ENCODE measurements around the gene MIOX. TPM values are rescaled to one million over a fixed set of nuclear protein-coding genes. Genes with fewer than 3 reads are reported as not detected.

The MIOX gene
- total RNA-seq, 1 experiment from 2014 or later, result not detected

GRCh38 chr22:50498322-50498890, 11.7 kb downstream of the MIOX start:
- Histone ChIP-seq H3K27me3 (no peaks in the 10 kb centered on the region), H3K36me3 (peaks cover 2% of the 10 kb centered on the region; the same call in 1 of the 2 replicates), H3K4me3 (no peak overlapping the region), H3K9me3 (no peaks in the 10 kb centered on the region)
- DNase-seq, result peak; percentile 44

DNA sequence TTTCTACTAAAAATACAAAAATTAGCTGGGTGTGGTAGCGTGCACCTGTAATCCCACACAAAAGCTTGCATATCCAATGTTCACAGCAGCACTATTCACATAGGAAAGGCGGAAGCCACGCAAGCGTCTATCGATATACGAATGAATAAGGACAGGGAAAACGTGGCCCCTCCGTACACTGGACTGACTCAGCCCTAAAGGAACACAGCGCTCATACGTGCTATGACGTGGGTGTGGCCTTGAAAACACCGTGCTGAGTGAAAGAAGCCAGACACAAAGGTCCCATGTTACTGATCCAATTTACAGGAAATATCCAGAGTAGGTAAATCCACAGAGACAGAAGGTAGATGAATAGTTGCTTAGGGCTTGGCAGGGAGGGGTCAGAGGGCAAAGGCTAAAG, 13.8 kb downstream of the MIOX start:
- no peak for DNase-seq
- no peak overlapping the region for H3K4me3 ChIP-seq
- peaks cover 12% of the 10 kb centered on the region for H3K36me3 ChIP-seq
- H3K9me3 ChIP-seq, result no peaks in the 10 kb centered on the region
- no peaks in the 10 kb centered on the region for H3K27me3 ChIP-seq

GRCh38 chr22:50502096-50502495, 15.4 kb downstream of the MIOX start:
- Histone ChIP-seq H3K9me3 (no peaks in the 10 kb centered on the region), H3K27me3 (no peaks in the 10 kb centered on the region), H3K4me3 (no peak overlapping the region), H3K36me3 (peaks cover 18% of the 10 kb centered on the region)
- DNase-seq, result no peak

- Histone ChIP-seq H3K4me3 (no peak overlapping the region), H3K9me3 (no peaks in the 10 kb centered on the region), H3K27me3 (no peaks in the 10 kb centered on the region), H3K36me3 (peaks cover 18% of the 10 kb centered on the region)
- DNase-seq, result no peak
Observed at GRCh38 chr22:50502628-50503474, 16.2 kb downstream of the MIOX start.

- Histone ChIP-seq H3K36me3 (peaks cover 18% of the 10 kb centered on the region), H3K27me3 (no peaks in the 10 kb centered on the region), H3K9me3 (no peaks in the 10 kb centered on the region), H3K4me3 (no peak overlapping the region)
- DNase-seq, result no peak
Observed at GRCh38 chr22:50503475-50504145, 17.0 kb downstream of the MIOX start.

GRCh38 chr22:50504369-50505211, 17.9 kb downstream of the MIOX start:
- Histone ChIP-seq H3K27me3 (no peaks in the 10 kb centered on the region), H3K36me3 (peaks cover 18% of the 10 kb centered on the region), H3K9me3 (no peaks in the 10 kb centered on the region), H3K4me3 (no peak overlapping the region)
- DNase-seq, result no peak

DNA sequence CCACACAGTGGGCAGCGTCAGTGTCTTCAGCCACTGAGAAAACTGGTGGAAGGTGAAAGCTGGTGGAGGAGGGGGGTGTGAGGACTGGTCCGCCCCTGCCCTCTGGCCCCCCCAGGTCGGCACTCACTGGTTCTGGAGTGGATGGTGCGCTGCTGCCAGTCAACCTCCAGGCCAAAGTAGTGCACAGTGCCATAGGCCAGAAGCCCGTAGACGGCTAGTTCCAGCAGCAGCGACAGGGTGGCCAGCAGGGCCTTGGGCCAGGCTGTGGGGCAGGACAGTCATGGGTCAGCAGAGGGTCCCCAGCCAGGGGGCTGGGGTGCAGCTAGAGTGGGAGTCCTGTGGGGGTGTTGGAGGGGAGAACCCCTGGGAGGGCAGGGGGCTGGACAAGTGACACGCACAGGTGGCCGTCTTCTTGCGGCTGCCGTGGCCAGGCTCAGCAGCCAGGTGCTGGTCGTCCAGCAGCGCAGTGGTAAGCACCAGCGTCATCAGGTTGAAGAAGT, 18.7 kb downstream of the MIOX start:
- Histone ChIP-seq H3K27me3 (no peaks in the 10 kb centered on the region), H3K4me3 (no peak overlapping the region), H3K36me3 (peaks cover 19% of the 10 kb centered on the region), H3K9me3 (no peaks in the 10 kb centered on the region)
- DNase-seq, result no peak

DNA sequence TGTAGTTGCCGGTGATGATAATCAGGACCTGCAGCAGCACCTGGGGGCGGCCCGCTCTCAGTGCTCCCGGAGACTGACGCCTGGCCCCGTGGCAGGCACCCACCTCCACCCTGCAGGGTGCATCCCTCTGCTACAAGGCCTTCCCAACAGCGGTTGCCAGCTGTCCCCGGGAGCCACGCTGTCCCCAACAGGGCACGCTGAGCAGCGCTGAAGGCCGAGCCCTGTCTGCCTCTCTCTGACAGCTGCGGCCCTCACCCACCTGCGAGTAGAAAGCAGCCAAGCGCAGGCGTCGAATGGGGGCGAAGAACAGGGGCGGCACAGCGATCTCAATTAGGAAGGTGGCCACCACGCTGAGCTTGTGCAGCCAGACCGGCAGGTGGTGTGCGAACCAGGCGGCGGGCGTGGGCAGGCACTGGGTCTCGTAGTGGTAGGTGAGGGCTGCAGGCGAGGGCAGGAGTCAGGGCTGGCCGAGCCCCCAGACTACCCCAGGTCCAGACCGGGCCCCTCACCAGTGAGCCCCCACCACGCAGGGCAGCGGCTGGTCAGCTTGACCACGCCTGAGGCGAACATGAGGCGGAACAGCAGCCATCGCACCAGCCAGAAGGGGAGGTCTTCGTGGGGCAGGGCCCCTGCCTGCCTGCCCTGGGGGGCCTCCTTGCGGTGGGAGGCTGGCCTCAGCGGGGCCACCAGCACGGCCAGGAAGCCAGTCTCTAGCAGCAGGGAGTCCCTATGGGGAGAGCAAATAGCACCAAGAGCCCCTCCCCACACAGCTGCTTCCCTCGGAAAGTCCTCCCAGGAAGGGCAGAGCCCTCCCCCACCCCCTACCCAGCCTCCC, 19.3 kb downstream of the MIOX start:
- peak overlapping the region; percentile 98 for H3K4me3 ChIP-seq
- H3K36me3 ChIP-seq, result peaks cover 22% of the 10 kb centered on the region
- no peaks in the 10 kb centered on the region for H3K27me3 ChIP-seq
- no peak for DNase-seq
- no peaks in the 10 kb centered on the region for H3K9me3 ChIP-seq

DNA sequence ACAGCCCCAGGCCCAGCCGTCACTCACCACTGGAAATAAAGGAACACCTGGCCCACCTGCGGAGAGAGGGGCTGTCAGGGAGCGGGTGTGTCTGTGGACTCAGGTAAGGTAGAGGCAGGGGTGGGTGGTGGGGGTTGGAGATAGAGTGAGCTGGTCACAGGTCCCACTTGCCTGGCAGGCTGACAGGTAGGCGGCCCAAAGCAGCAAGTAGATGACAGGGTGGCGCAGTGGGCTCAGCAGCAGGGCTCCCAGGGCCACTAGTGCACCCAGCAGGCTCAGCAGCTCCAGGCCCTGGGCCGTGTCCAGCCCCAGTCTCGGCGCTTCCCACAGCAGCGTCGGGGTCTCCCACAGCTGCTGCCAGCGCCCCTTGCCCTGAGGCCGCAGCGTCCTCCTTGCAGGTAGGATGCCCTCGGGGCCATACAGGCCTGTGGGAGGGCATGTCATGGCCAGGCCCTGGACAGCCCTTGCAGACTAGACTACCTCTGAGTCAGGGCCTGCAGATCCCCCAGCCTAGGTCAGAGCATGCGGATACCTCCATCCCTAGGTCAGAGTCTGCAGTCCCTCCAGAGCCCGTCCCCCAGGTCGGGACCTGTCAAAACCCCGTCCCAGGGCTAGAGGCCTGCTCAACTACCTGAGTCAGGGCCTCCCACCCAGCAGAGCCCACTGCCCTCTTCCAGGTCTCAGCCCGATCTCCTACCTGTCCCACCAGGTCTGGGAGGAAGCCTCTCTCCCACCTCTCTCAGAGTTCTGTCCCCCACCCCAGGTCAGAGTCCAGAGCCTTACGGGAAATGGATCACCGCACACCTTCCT, 20.2 kb downstream of the MIOX start:
- H3K9me3 ChIP-seq, result no peaks in the 10 kb centered on the region
- peak overlapping the region; percentile 98 for H3K4me3 ChIP-seq
- peaks cover 22% of the 10 kb centered on the region for H3K36me3 ChIP-seq
- DNase-seq, result no peak
- H3K27me3 ChIP-seq, result no peaks in the 10 kb centered on the region

GRCh38 chr22:50507421-50507990, 20.8 kb downstream of the MIOX start, which contains the start of gene LMF2:
Gene LMF2, minus strand, starts transcription at chr22:50507702. Its CDS starts 27 bp downstream, at chr22:50507675.
- no peaks in the 10 kb centered on the region for H3K9me3 ChIP-seq
- DNase-seq, result peak; percentile 81
- H3K36me3 ChIP-seq, result peaks cover 22% of the 10 kb centered on the region
- no peaks in the 10 kb centered on the region for H3K27me3 ChIP-seq
- H3K4me3 ChIP-seq, result peak within 1 kb of the TSS; percentile 98

DNA sequence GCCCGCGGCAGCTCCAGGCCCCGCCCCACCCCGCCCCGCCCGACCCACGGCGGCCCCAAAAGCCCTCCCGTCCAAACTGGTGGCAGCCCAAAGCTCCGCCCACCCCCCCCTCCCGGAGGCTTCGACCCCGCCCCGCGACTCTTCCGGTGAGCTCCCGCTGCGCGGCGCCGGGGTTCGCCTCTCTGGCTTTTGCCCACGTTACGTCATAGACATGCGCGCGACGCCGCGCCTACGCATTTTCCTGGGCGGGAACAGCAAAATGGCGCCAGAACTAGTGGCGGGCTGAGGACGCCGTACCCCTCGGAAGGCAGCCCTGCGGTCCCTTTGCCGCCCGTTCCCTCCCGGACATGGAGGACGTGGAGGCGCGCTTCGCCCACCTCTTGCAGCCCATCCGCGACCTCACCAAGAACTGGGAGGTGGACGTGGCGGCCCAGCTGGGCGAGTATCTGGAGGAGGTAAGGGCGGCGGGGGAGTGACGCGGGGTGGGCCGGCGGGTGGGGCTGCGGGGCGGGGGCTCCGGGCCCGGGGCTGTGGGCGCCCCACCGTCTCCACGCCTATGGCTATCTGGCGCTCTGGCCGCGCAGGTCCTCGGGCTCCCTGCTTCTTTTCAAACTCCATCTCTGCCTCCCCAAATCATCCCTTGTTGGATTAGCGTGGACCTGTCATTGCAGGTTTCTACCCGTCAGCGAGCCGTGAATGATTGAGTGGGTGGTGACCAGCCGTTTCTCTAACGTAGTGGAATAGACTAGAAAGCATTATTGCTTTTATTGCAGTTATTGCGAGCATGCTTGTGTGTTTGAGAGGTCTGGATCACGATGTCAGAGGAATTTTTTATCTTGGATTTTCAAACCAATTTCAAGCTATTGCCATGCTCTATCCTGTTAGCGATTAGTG, 21.6 kb downstream of the MIOX start, which contains the start of gene NCAPH2:
NCAPH2 (plus strand) TSS at position 234 of the 894 bp plus-strand sequence; CDS start at position 348, 114 bp downstream.
- peaks cover 26% of the 10 kb centered on the region for H3K36me3 ChIP-seq
- H3K4me3 ChIP-seq, result peak within 1 kb of the TSS; percentile 98
- DNase-seq, result peak; percentile 89
- no peaks in the 10 kb centered on the region for H3K9me3 ChIP-seq
- no peaks in the 10 kb centered on the region for H3K27me3 ChIP-seq

DNA sequence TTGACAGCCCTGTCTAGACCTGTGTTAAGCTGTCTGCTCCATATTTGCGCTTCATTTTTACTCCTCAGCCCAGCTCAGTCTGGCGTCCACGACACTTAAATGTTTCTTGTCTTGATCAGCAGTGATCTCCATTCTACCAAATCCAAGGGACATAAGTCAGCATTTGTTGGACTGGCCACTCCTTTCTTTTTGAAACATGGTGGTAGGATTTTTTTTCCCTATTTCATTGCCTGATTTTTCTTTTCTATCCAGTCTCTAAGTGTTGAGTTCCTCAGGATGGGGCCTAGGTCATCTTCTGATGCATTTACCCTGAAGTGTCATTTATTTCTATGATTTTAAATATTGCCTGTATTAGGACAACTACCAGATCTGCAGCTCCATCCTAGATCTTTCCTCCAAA, 22.2 kb downstream of the MIOX start:
- peaks cover 25% of the 10 kb centered on the region for H3K36me3 ChIP-seq
- peak overlapping the region; percentile 74 for H3K4me3 ChIP-seq
- H3K27me3 ChIP-seq, result no peaks in the 10 kb centered on the region
- DNase-seq, result no peak
- no peaks in the 10 kb centered on the region for H3K9me3 ChIP-seq

- H3K36me3 ChIP-seq, result peaks cover 21% of the 10 kb centered on the region
Observed at GRCh38 chr22:50513175-50513574, 26.5 kb downstream of the MIOX start.

GRCh38 chr22:50516068-50516467, 29.4 kb downstream of the MIOX start:
- H3K27me3 ChIP-seq, result no peaks in the 10 kb centered on the region
- no peak for DNase-seq
- H3K4me3 ChIP-seq, result no peak overlapping the region
- no peaks in the 10 kb centered on the region for H3K9me3 ChIP-seq
- H3K36me3 ChIP-seq, result peaks cover 36% of the 10 kb centered on the region

More at GRCh38 chr22:50513175-50513574, 26.5 kb downstream of the MIOX start:
- no peak for DNase-seq
- H3K4me3 ChIP-seq, result no peak overlapping the region
- H3K27me3 ChIP-seq, result no peaks in the 10 kb centered on the region
- no peaks in the 10 kb centered on the region for H3K9me3 ChIP-seq

Measured in MG63 (cell line).